LNCAP (cell line): ENCODE results near the gene ASS1.

Experiments
- CTCF ChIP-seq: fragments of 450-650 bp; IDR thresholded peaks from 2 replicates; pipeline ENCODE4 v1.5.1; 2017; ENCODE audit warnings: mild to moderate bottlenecking

ASS1 gene

DNA sequence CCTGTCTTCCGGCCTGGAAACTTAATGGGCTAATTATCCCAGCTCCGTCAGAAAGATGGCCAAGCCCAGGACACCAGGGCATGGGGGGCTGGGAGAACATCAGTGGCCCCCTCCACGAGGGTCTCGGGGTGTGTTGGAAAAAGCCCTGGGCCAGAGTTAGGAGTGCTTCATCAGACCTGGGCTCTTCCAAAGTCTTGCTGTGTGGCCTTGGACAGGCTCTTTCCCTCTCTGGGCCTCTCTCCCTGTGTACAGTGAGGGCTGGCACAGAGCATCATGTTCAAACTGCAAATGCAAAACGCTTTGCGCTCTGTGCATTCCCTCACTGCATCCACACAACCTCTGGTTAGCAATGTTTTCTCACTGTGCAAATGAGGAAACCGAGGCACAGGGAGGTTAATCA is 48.3 kb downstream of the ASS1 start:
- TF ChIP-seq CTCF, result no peak

GRCh38 chr9:130493476-130493875 is 48.7 kb downstream of the ASS1 start:
- TF ChIP-seq CTCF, result no peak

DNA sequence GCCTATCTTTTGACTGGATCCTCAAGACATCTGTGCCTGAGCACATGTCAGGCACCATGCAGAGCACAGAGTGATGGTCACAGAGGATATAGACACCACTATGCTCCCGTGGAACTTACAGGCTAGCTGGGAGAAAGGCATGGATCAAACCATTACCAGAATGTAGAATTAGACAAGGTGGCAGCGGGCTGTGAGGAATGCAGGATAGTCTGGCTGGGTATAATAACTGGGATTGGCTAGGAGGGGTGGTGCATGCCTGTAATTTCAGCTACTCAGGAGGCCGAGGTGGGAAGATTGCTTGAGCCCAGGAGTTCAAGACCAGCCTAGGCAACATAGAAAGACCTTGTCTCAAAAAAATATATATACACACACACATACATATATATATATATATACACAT is 50.3 kb downstream of the ASS1 start:
- TF ChIP-seq CTCF, result no peak

GRCh38 chr9:130497139-130497538 is 52.4 kb downstream of the ASS1 start:
- no peak for TF ChIP-seq CTCF

GRCh38 chr9:130498298-130498917 is 53.6 kb downstream of the ASS1 start:
- no peak for TF ChIP-seq CTCF

DNA sequence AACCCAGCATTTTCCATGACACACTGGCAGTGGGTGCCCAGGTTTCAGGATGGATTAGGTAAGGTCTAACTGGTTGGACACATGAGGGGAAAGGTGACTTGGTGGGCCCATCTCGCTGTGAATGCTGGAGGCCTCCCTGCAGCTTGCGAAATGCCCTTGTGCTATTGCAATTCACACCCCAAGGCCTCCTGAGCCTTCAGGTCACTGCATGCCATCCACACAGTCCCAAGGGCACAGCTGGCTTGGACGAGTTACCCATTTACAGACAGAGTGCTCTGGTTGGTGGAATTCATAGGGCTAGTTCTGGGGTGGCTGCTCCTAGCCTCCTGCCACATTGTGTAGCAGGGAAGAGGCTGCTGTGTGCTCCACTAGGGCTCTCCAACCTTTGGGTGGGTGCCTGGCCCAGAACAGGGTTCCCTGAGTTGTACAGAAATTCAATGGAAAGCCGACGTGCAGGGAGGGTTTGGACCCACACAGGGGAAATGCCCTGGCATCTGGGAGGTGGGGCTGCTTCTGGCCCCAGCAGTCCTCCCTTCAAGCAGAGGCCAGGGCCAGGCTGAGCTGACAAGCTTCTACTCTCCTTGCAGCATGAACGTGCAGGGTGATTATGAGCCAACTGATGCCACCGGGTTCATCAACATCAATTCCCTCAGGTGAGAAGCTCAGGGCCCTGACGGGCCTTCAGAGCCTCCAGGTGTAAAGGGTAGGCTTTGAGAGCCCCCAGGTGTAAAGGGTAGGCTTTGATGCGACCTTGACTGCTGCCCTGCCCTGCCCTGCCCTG is 54.3 kb downstream of the ASS1 start:
- TF ChIP-seq CTCF, result no peak

- no peak for TF ChIP-seq CTCF
These were observed 55.1 kb downstream of the ASS1 start for GRCh38 chr9:130499804-130500263.
